WTC11 (cell line): ENCODE data around the gene IFI27L2. TPM values are rescaled to one million over a fixed set of nuclear protein-coding genes. Genes with fewer than 3 reads are reported as not detected.

Experiments used
- ATAC-seq: fragments of 200-7000 bp; cut with Tn5 transposase; 2 replicates; pipeline ENCODE4 v1.10.0; 2021; ENCODE audit warnings: mild to moderate bottlenecking, moderate library complexity
- CTCF ChIA-PET: fragments of 300-600 bp; sonication (Branson Sonifier 250); formaldehyde crosslinking; loops from one replicate; lab custom pipeline; 2021; ENCODE audit warnings: antibody characterized with exemption; lab: Charles Lee
- POLR2A ChIA-PET: fragments of 350-600 bp; sonication (Branson Sonifier 250); formaldehyde crosslinking; loops from one replicate; lab custom pipeline; 2021; ENCODE audit warnings: antibody characterized with exemption; lab: Charles Lee
- DNase-seq: peaks from one replicate; pipeline ENCODE4 v3.0.0; 2021; ENCODE audit warnings: low spot score
- H3K27ac Mint-ChIP-seq: 2 replicates; pipeline ENCODE4 v1.8.0; 2021; ENCODE audit warnings: mixed read lengths
- H3K27me3 Mint-ChIP-seq: 2 replicates; pipeline ENCODE4 v1.8.0; 2021; ENCODE audit warnings: low read depth, mild to moderate bottlenecking, moderate library complexity, mixed read lengths
- H3K36me3 Mint-ChIP-seq: 2 replicates; pipeline ENCODE4 v1.8.0; 2021; ENCODE audit warnings: mixed read lengths
- H3K4me1 Mint-ChIP-seq: 2 replicates; pipeline ENCODE4 v1.8.0; 2022; ENCODE audit warnings: mixed read lengths
- H3K4me3 Mint-ChIP-seq: 2 replicates; pipeline ENCODE4 v1.8.0; 2021; ENCODE audit warnings: mild to moderate bottlenecking, moderate library complexity, mixed read lengths
- H3K9me3 Mint-ChIP-seq: 2 replicates; pipeline ENCODE4 v1.8.0; 2021; ENCODE audit warnings: mixed read lengths
- ETV6 ChIP-seq: sonication (generic); formaldehyde crosslinking; IDR thresholded peaks from 2 replicates; pipeline ENCODE4 v1.8.1; 2022; ENCODE audit warnings: mild to moderate bottlenecking, missing genetic modification reagents
- FOXJ3 ChIP-seq: sonication (generic); formaldehyde crosslinking; IDR thresholded peaks from 2 replicates; pipeline ENCODE4 v1.9.0; 2021; ENCODE audit warnings: missing genetic modification reagents, mild to moderate bottlenecking, borderline replicate concordance
- FOXP1 ChIP-seq: sonication (generic); formaldehyde crosslinking; IDR thresholded peaks from 2 replicates; pipeline ENCODE4 v1.8.0; 2022; ENCODE audit warnings: missing genetic modification reagents, mild to moderate bottlenecking, moderate library complexity, borderline replicate concordance
- GRHL2 ChIP-seq: fragments of 250-450 bp; sonication (Bioruptor Pico); IDR thresholded peaks from 2 replicates; pipeline ENCODE4 v1.8.0; 2022; ENCODE audit warnings: mild to moderate bottlenecking, moderate library complexity; ENCODE audit not compliant: insufficient replicate concordance, severe bottlenecking
- JUN ChIP-seq: sonication (generic); formaldehyde crosslinking; IDR thresholded peaks from 2 replicates; pipeline ENCODE4 v1.8.0; 2023; ENCODE audit warnings: mild to moderate bottlenecking, missing genetic modification reagents
- MXD4 ChIP-seq: fragments of 250-450 bp; sonication (Bioruptor Pico); IDR thresholded peaks from 2 replicates; pipeline ENCODE4 v1.8.0; 2021; ENCODE audit warnings: mild to moderate bottlenecking, moderate library complexity, borderline replicate concordance
- NFE2L1 ChIP-seq: sonication (generic); formaldehyde crosslinking; IDR thresholded peaks from 2 replicates; pipeline ENCODE4 v1.8.1; 2023; ENCODE audit warnings: missing genetic modification reagents
- NR3C1 ChIP-seq: sonication (generic); formaldehyde crosslinking; conservative IDR thresholded peaks from 2 replicates; pipeline ENCODE4 v1.8.1; 2023; ENCODE audit warnings: low read depth, mild to moderate bottlenecking, missing genetic modification reagents
- OVOL2 ChIP-seq: fragments of 250-450 bp; sonication (Bioruptor Pico); IDR thresholded peaks from 2 replicates; pipeline ENCODE4 v1.9.0; 2021; ENCODE audit warnings: mild to moderate bottlenecking, borderline replicate concordance
- TEAD4 ChIP-seq: sonication (generic); formaldehyde crosslinking; IDR thresholded peaks from 2 replicates; pipeline ENCODE4 v1.8.0; 2022; ENCODE audit warnings: mild to moderate bottlenecking, missing genetic modification reagents
- ZBTB21 ChIP-seq: sonication (generic); formaldehyde crosslinking; IDR thresholded peaks from 2 replicates; pipeline ENCODE4 v1.8.1; 2023; ENCODE audit warnings: mild to moderate bottlenecking, missing genetic modification reagents, borderline replicate concordance
- ZMAT4 ChIP-seq: fragments of 250-450 bp; sonication (Bioruptor Pico); IDR thresholded peaks from 2 replicates; pipeline ENCODE4 v1.9.0; 2021; ENCODE audit warnings: mild to moderate bottlenecking
- ZNF219 ChIP-seq: sonication (generic); formaldehyde crosslinking; IDR thresholded peaks from 2 replicates; pipeline ENCODE4 v1.8.0; 2023; ENCODE audit warnings: missing genetic modification reagents, mild to moderate bottlenecking, borderline replicate concordance
- ZNF232 ChIP-seq: sonication (generic); formaldehyde crosslinking; IDR thresholded peaks from 2 replicates; pipeline ENCODE4 v1.8.0; 2022; ENCODE audit warnings: mild to moderate bottlenecking, missing genetic modification reagents
- ZNF416 ChIP-seq: fragments of 250-450 bp; sonication (Bioruptor Pico); IDR thresholded peaks from 2 replicates; pipeline ENCODE4 v1.9.0; 2021; ENCODE audit warnings: mild to moderate bottlenecking, inconsistent platforms
- ZSCAN18 ChIP-seq: fragments of 250-450 bp; sonication (Bioruptor Pico); IDR thresholded peaks from 2 replicates; pipeline ENCODE4 v2.1.2; 2022; ENCODE audit warnings: mild to moderate bottlenecking, moderate library complexity
- total RNA-seq: library from RNA; stranded (reverse); gene quantifications from 3 replicates; pipeline ENCODE4 v1.2.3, GENCODE V29; 2021
- TF ChIP-seq, protein P1 (sequence below): sonication (generic); formaldehyde crosslinking; IDR thresholded peaks from 2 replicates; pipeline ENCODE4 v1.8.0; 2022; ENCODE audit warnings: mild to moderate bottlenecking, missing genetic modification reagents
- TF ChIP-seq, protein P2 (sequence below): fragments of 200-600 bp; IDR thresholded peaks from 2 replicates; pipeline ENCODE4 v1.8.0; 2022; ENCODE audit warnings: antibody characterized with exemption
- TF ChIP-seq, protein P3 (sequence below): sonication (generic); formaldehyde crosslinking; IDR thresholded peaks from 2 replicates; pipeline ENCODE4 v1.8.1; 2023; ENCODE audit warnings: mild to moderate bottlenecking, missing genetic modification reagents
- TF ChIP-seq, protein P4 (sequence below): sonication (generic); formaldehyde crosslinking; IDR thresholded peaks from 2 replicates; pipeline ENCODE4 v1.8.1; 2023; ENCODE audit warnings: mild to moderate bottlenecking, missing genetic modification reagents, moderate library complexity

The IFI27L2 gene
- total RNA-seq, 1 experiment from 2014 or later, result 22.1 TPM

DNA sequence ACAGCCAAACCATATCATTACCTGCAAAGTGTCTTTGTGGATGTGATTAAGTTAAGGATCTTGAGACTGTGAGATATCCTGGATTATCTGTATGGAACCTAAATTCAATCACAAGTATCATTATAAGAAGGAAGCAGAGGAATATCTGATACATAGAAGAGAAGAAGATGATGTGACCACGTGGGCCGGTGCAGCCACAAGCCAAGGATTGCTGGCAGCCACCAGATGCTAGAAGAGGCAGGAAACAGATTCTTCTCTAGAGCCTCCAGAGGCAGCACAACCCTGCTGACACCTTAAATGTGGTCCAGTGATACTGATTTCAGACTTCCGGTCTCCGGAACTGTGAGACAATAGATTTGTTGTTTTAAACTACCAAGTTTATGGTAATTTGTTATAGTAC lies 6.1 kb upstream of the IFI27L2 start:
- Mint-ChIP-seq H3K27ac (no peak overlapping the region), H3K27me3 (peaks cover 7% of the 10 kb centered on the region; the same call in 1 of the 2 replicates), H3K9me3 (peaks cover 20% of the 10 kb centered on the region), H3K36me3 (peaks cover 13% of the 10 kb centered on the region), H3K4me3 (no peak overlapping the region), H3K4me1 (peaks cover 20% of the 10 kb centered on the region)
- DNase-seq (no peak), ATAC-seq (no peak)
- CTCF ChIA-PET, result no interaction called here
- POLR2A ChIA-PET, result no interaction called here
- TF ChIP-seq, protein P1, sequence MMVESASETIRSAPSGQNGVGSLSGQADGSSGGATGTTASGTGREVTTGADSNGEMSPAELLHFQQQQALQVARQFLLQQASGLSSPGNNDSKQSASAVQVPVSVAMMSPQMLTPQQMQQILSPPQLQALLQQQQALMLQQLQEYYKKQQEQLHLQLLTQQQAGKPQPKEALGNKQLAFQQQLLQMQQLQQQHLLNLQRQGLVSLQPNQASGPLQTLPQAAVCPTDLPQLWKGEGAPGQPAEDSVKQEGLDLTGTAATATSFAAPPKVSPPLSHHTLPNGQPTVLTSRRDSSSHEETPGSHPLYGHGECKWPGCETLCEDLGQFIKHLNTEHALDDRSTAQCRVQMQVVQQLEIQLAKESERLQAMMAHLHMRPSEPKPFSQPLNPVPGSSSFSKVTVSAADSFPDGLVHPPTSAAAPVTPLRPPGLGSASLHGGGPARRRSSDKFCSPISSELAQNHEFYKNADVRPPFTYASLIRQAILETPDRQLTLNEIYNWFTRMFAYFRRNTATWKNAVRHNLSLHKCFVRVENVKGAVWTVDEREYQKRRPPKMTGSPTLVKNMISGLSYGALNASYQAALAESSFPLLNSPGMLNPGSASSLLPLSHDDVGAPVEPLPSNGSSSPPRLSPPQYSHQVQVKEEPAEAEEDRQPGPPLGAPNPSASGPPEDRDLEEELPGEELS (CRISPR knock-in tag), result no peak
- TF ChIP-seq FOXP1 (CRISPR knock-in tag) (no peak), ZNF219 (CRISPR knock-in tag) (no peak), ZNF232 (CRISPR knock-in tag) (no peak)

GRCh38 chr14:94132285-94132887 lies 3.0 kb upstream of the IFI27L2 start:
- DNase-seq (peak; percentile 50), ATAC-seq (no peak; the same call in 1 of the 2 replicates)
- Mint-ChIP-seq H3K9me3 (peaks cover 20% of the 10 kb centered on the region), H3K36me3 (peaks cover 13% of the 10 kb centered on the region), H3K4me3 (no peak overlapping the region), H3K4me1 (peaks cover 15% of the 10 kb centered on the region), H3K27ac (no peak overlapping the region), H3K27me3 (peaks cover 15% of the 10 kb centered on the region)
- CTCF ChIA-PET, result interaction anchor here (0.6 to 2.5 kb wide), 48 partner anchors 9 to 417 kb away, joined by 3 to 29 read pairs (median 4); partner anchors contain the start of genes DDX24, IFI27, IFI27L1 and OTUB2
- no peak for TF ChIP-seq TEAD4 (CRISPR knock-in tag)
- TF ChIP-seq MXD4 (CRISPR knock-in tag), result no peak
- TF ChIP-seq, protein P2, sequence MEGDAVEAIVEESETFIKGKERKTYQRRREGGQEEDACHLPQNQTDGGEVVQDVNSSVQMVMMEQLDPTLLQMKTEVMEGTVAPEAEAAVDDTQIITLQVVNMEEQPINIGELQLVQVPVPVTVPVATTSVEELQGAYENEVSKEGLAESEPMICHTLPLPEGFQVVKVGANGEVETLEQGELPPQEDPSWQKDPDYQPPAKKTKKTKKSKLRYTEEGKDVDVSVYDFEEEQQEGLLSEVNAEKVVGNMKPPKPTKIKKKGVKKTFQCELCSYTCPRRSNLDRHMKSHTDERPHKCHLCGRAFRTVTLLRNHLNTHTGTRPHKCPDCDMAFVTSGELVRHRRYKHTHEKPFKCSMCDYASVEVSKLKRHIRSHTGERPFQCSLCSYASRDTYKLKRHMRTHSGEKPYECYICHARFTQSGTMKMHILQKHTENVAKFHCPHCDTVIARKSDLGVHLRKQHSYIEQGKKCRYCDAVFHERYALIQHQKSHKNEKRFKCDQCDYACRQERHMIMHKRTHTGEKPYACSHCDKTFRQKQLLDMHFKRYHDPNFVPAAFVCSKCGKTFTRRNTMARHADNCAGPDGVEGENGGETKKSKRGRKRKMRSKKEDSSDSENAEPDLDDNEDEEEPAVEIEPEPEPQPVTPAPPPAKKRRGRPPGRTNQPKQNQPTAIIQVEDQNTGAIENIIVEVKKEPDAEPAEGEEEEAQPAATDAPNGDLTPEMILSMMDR, result peak; percentile 85
- TF ChIP-seq ZSCAN18, result no peak
- POLR2A ChIA-PET, result interaction anchor here (1.0 kb wide), 1 partner anchor 51 kb away, joined by 4 read pairs; the partner anchor contains the start of genes DDX24 and IFI27L1

DNA sequence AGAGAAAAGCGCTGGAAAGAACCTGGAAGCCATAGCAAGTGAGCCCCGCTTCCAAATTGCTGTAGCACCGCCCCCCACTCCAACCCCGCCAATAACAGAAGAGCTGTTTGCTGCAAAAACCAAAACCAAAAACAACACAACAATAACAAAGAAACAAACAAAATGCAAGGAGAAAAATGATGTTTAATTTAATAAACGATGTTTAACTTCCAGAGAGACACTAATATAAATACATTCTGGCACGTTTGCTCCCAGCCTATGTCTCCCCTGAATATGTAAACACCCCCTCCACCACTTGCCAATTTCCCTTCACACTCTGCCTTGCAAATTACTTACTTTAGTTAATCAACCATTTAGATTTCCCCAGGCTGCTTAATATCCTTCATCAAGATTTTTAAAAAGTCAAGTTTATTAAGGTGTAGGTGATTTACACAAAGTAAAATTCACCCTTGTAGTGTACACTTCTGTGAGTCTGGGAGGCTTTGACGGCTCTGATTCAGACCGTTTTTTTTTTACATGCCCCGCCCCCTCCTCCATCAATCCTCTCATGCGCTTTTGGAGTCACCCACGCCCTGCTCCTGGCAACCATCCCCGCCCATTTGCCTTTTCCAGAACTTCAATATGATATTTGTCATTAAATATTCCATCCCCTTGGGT lies 482 bp upstream of the IFI27L2 start:
- H3K27me3 Mint-ChIP-seq, result peaks cover 9% of the 10 kb centered on the region
- ATAC-seq, result peak; percentile 29; the same call in 1 of the 2 replicates
- H3K36me3 Mint-ChIP-seq, result peaks cover under 1% of the 10 kb centered on the region
- no peak for DNase-seq
- ChIA-PET POLR2A (interaction anchor here (1.7 kb wide), 1 partner anchor 49 kb away, joined by 5 read pairs; the partner anchor contains the start of genes DDX24 and IFI27L1), CTCF (interaction anchor here (0.6 to 2.8 kb wide), 18 partner anchors 12 to 1190 kb away, joined by 3 to 15 read pairs (median 6); partner anchors contain the start of genes CLMN and IFI27)
- H3K4me3 Mint-ChIP-seq, result peak overlapping the region; percentile 75
- peak overlapping the region; percentile 86 for H3K27ac Mint-ChIP-seq
- H3K4me1 Mint-ChIP-seq, result peaks cover 11% of the 10 kb centered on the region
- H3K9me3 Mint-ChIP-seq, result peaks cover 4% of the 10 kb centered on the region
- TF ChIP-seq ETV6 (CRISPR knock-in tag), result no peak
- no peak for TF ChIP-seq ZMAT4
- no peak for TF ChIP-seq JUN
- TF ChIP-seq ZNF416 (CRISPR knock-in tag), result no peak
- no peak for TF ChIP-seq NR3C1 (CRISPR knock-in tag)
- no peak for TF ChIP-seq FOXJ3 (CRISPR knock-in tag)
- TF ChIP-seq ZBTB21 (CRISPR knock-in tag), result no peak
- no peak for TF ChIP-seq GRHL2 (CRISPR knock-in tag)
- TF ChIP-seq, protein P3, sequence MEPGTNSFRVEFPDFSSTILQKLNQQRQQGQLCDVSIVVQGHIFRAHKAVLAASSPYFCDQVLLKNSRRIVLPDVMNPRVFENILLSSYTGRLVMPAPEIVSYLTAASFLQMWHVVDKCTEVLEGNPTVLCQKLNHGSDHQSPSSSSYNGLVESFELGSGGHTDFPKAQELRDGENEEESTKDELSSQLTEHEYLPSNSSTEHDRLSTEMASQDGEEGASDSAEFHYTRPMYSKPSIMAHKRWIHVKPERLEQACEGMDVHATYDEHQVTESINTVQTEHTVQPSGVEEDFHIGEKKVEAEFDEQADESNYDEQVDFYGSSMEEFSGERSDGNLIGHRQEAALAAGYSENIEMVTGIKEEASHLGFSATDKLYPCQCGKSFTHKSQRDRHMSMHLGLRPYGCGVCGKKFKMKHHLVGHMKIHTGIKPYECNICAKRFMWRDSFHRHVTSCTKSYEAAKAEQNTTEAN, result no peak
- TF ChIP-seq OVOL2 (CRISPR knock-in tag), result no peak
- TF ChIP-seq, protein P4, sequence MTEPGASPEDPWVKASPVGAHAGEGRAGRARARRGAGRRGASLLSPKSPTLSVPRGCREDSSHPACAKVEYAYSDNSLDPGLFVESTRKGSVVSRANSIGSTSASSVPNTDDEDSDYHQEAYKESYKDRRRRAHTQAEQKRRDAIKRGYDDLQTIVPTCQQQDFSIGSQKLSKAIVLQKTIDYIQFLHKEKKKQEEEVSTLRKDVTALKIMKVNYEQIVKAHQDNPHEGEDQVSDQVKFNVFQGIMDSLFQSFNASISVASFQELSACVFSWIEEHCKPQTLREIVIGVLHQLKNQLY (CRISPR knock-in tag), result no peak
- TF ChIP-seq NFE2L1, result no peak
